B cell (primary cell): ENCODE data around the gene UACA. TPM values are rescaled to one million over a fixed set of nuclear protein-coding genes. Genes with fewer than 3 reads are reported as not detected.

Experiments used
- ATAC-seq: fragments of 200-7000 bp; cut with Tn5 transposase; one replicate; pipeline ENCODE4 v1.10.0; 2021; ENCODE audit warnings: low read depth, mild to moderate bottlenecking, moderate number of reproducible peaks, moderate library complexity
- CTCF ChIA-PET: fragments of 350-600 bp; sonication (Branson Sonifier 250); formaldehyde crosslinking; loops from one replicate; lab custom pipeline; 2021; ENCODE audit warnings: antibody characterized with exemption, inconsistent platforms; lab: Charles Lee
- POLR2A ChIA-PET: fragments of 350-600 bp; sonication (Branson Sonifier 250); formaldehyde crosslinking; loops from one replicate; lab custom pipeline; 2021; ENCODE audit warnings: antibody characterized with exemption; lab: Charles Lee
- DNase-seq: peaks from one replicate; pipeline ENCODE4 v3.0.0; 2013
- H2AFZ ChIP-seq: 2 replicates; pipeline ENCODE4 v1.6.1; 2012; ENCODE audit warnings: mild to moderate bottlenecking, low read depth, low read length; ENCODE audit not compliant: insufficient read depth, poor library complexity, severe bottlenecking
- H3K27ac ChIP-seq, 2 donors: 1 replicate in 1 of 2; 2 replicates in 1 of 2; pipeline ENCODE4 v1.5.1; 2012 to 2013; ENCODE audit warnings: low read length in 2 of 2, mild to moderate bottlenecking in 2 of 2, moderate library complexity in 1 of 2
- H3K27me3 ChIP-seq, 4 experiments: fragments of 200-600 bp in 1 of 4; sonication (generic) in 1 of 4; replicated peaks in 1 of 4; 1 replicate in 2 of 4; 2 replicates in 2 of 4; pipeline versions ENCODE4 v1.6.1 to v1.7.0; 2013 to 2016; ENCODE audit warnings: low read length in 3 of 4, mild to moderate bottlenecking in 2 of 4, mixed read lengths in 1 of 4, moderate library complexity in 1 of 4; ENCODE audit not compliant: insufficient read depth in 4 of 4, control insufficient read depth in 3 of 4; ENCODE audit errors: control extremely low read depth in 1 of 4
- H3K36me3 ChIP-seq, 2 experiments: replicated peaks in 1 of 2; 1 replicate in 1 of 2; 2 replicates in 1 of 2; pipeline versions ENCODE4 v1.6.1 to v1.7.1; 2013; ENCODE audit warnings: low read length in 1 of 2; ENCODE audit not compliant: insufficient read depth in 2 of 2, control insufficient read depth in 1 of 2; ENCODE audit errors: control extremely low read depth in 1 of 2, extremely low read depth in 1 of 2
- H3K4me1 ChIP-seq, 2 donors: fragments of 200-600 bp in 1 of 2; sonication (generic) in 1 of 2; 1 replicate in 1 of 2; 2 replicates in 1 of 2; pipeline versions ENCODE4 v1.5.1 to v1.6.1; 2013 to 2017; ENCODE audit warnings: low read length in 2 of 2; ENCODE audit not compliant: control insufficient read depth in 2 of 2, insufficient read depth in 2 of 2
- H3K4me2 ChIP-seq: replicated peaks from 2 replicates; pipeline ENCODE3; 2012; ENCODE audit warnings: mild to moderate bottlenecking, low read depth, low read length; ENCODE audit not compliant: poor library complexity, severe bottlenecking
- H3K4me3 ChIP-seq, 5 experiments: fragments of 200-600 bp in 1 of 5; sonication (generic) in 1 of 5; 1 replicate in 3 of 5; 2 replicates in 2 of 5; pipeline versions ENCODE4 v1.5.1 to v1.7.0; 2011 to 2016; ENCODE audit warnings: low read length in 4 of 5, mild to moderate bottlenecking in 4 of 5, low read depth in 2 of 5, control low read depth in 1 of 5, moderate library complexity in 1 of 5; ENCODE audit not compliant: insufficient read depth in 1 of 5; ENCODE audit errors: control extremely low read depth in 1 of 5, extremely low read depth in 1 of 5
- H3K79me2 ChIP-seq: fragments of 200-600 bp; sonication (generic); one replicate; pipeline ENCODE4 v1.6.0; 2016; ENCODE audit warnings: low read length; ENCODE audit not compliant: control insufficient read depth, insufficient read depth
- H3K9ac ChIP-seq: fragments of 200-600 bp; sonication (generic); 2 replicates; pipeline ENCODE4 v1.6.1; 2017; ENCODE audit warnings: mild to moderate bottlenecking, low read length, moderate library complexity
- H3K9me3 ChIP-seq, 3 donors: one replicate each; pipeline versions ENCODE4 v1.6.1 to v1.7.1; 2013; ENCODE audit warnings: low read length in 2 of 3; ENCODE audit not compliant: control insufficient read depth in 2 of 3, insufficient read depth in 1 of 3; ENCODE audit errors: control extremely low read depth in 1 of 3
- H4K20me1 ChIP-seq: 2 replicates; pipeline ENCODE4 v1.6.0; 2012; ENCODE audit warnings: mild to moderate bottlenecking, low read length; ENCODE audit not compliant: insufficient read depth, control insufficient read depth, poor library complexity, severe bottlenecking
- H3K27ac Mint-ChIP-seq: one replicate; pipeline ENCODE4 v1.8.0; 2021; ENCODE audit warnings: mixed read lengths
- H3K27me3 Mint-ChIP-seq: one replicate; pipeline ENCODE4 v1.8.0; 2021; ENCODE audit warnings: mixed read lengths
- H3K4me1 Mint-ChIP-seq: one replicate; pipeline ENCODE4 v1.8.0; 2021; ENCODE audit warnings: mixed read lengths
- H3K4me3 Mint-ChIP-seq: one replicate; pipeline ENCODE4 v1.8.0; 2021; ENCODE audit warnings: mixed read lengths
- H3K9me3 Mint-ChIP-seq: one replicate; pipeline ENCODE4 v1.8.0; 2022; ENCODE audit warnings: mixed read lengths; ENCODE audit not compliant: insufficient read depth
- EZH2 ChIP-seq: IDR thresholded peaks from 2 replicates; pipeline ENCODE4 v1.6.1; 2012; ENCODE audit warnings: borderline replicate concordance, low read depth, mild to moderate bottlenecking, moderate library complexity, low read length; ENCODE audit not compliant: insufficient read depth, poor library complexity, severe bottlenecking
- WGBS: methylation state at CpG from one replicate; pipeline ENCODE4 v1.1.5; 2013; ENCODE audit warnings: missing lambda C conversion rate; ENCODE audit not compliant: insufficient coverage; 5-methylcytosine and 5-hydroxymethylcytosine counted together
- intact Hi-C: fragments of 100-400 bp; cut with micrococcal nuclease; formaldehyde crosslinking; loops from one replicate; pipeline ENCODE4 v1.10.0; 2022
- polyA plus RNA-seq: library from polyadenylated mRNA; depleted of rRNA; stranded (reverse); fragments of >200 nt; gene quantifications from 2 replicates; pipeline ENCODE4 v1.2.3, GENCODE V29; 2012
- total RNA-seq, 2 donors: library from RNA; stranded (reverse); fragments of 120-200 nt in 1 of 2; gene quantifications; 1 replicate in 1 of 2; 2 replicates in 1 of 2; pipeline versions ENCODE4 v1.2.3 to v1.2.4, GENCODE V29; 2013 to 2022
- TF ChIP-seq, protein P1 (sequence below): fragments of 200-600 bp; IDR thresholded peaks from one replicate; pipeline ENCODE4 v1.8.0; 2022; ENCODE audit warnings: antibody characterized with exemption, mild to moderate bottlenecking

UACA gene
- total and polyA plus RNA-seq, 2 donors (not counting 1 experiment from before 2014, with no cell fraction given) = 2.7 to 3.3 TPM

DNA sequence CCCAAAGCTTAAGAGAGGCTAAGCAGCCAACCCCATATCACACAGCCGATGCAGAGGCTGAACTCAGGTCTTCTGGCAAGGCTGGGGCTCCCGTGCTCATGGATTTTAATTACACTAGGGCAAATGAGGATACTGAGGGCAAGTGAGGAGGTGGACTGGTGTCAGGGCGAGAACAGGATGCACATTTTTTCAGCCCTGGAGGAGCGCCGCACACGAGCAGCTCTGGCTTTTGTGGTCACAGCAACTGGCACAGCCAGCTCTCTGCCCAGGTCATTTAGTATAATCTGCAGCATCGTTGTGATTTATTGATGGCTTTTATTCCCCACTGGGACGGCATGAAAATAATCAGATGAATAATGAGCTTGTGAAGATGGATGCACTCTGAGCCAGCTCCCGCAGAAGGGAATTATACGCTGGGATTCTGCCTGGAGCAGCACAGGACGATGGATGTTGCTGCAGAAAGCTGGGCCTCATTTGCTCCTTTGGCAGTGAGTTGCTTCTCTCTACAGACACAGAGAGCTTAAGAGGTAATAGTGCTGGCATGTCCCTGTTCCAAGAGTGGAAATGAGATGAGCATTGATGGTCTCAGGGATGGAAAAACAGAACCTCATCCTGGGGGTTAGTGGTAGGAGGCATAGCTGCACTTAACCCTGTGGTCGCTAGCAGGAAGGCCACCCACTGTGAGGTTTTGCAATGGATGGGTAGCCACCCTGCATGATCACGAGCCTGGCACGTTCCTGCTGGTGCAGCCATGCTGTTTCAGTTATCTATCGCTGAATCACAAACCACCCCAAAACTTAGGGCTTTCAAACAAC is 135.4 kb downstream of the UACA start:
- Mint-ChIP-seq H3K27ac (no peak overlapping the region), H3K4me3 (no peak overlapping the region), H3K9me3 (no peaks in the 10 kb centered on the region), H3K4me1 (peaks cover 3% of the 10 kb centered on the region), H3K27me3 (peaks cover 43% of the 10 kb centered on the region)
- intact Hi-C loops = no loop called here
- no peak for TF ChIP-seq EZH2
- TF ChIP-seq, protein P1, sequence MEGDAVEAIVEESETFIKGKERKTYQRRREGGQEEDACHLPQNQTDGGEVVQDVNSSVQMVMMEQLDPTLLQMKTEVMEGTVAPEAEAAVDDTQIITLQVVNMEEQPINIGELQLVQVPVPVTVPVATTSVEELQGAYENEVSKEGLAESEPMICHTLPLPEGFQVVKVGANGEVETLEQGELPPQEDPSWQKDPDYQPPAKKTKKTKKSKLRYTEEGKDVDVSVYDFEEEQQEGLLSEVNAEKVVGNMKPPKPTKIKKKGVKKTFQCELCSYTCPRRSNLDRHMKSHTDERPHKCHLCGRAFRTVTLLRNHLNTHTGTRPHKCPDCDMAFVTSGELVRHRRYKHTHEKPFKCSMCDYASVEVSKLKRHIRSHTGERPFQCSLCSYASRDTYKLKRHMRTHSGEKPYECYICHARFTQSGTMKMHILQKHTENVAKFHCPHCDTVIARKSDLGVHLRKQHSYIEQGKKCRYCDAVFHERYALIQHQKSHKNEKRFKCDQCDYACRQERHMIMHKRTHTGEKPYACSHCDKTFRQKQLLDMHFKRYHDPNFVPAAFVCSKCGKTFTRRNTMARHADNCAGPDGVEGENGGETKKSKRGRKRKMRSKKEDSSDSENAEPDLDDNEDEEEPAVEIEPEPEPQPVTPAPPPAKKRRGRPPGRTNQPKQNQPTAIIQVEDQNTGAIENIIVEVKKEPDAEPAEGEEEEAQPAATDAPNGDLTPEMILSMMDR = no peak
- DNase-seq = no peak
- Histone ChIP-seq H3K4me3 (no peak overlapping the region), H3K27me3 (peaks cover 0 to 5% (median 0%) of the 10 kb centered on the region in 4 experiments), H3K4me1 (peaks cover 0 to 2% of the 10 kb centered on the region in 2 donors), H3K79me2 (no peaks in the 10 kb centered on the region), H3K4me2 (no peak overlapping the region), H3K9me3 (peaks cover 1 to 7% (median 3%) of the 10 kb centered on the region in 3 donors), H3K27ac (no peak overlapping the region), H3K36me3 (no peaks in the 10 kb centered on the region), H3K9ac (no peak overlapping the region), H2AFZ (no peak overlapping the region), H4K20me1 (no peaks in the 10 kb centered on the region)
- no peak for ATAC-seq
- ChIA-PET CTCF (interaction anchor here (1.0 kb wide), 1 partner anchor 1153 kb away, joined by 3 read pairs; no protein-coding TSS in a partner anchor), POLR2A (no interaction called here)
- 39% methylated on average over 10 of the region's 15 CpGs for WGBS

- TF ChIP-seq EZH2 = no peak
- TF ChIP-seq, protein P1 = no peak
- ATAC-seq (no peak), DNase-seq (no peak)
- Mint-ChIP-seq H3K4me3 (no peak overlapping the region), H3K4me1 (peaks cover 3% of the 10 kb centered on the region), H3K27ac (no peak overlapping the region), H3K27me3 (peaks cover 39% of the 10 kb centered on the region), H3K9me3 (no peaks in the 10 kb centered on the region)
- WGBS = 98% methylated on average over 6 of the region's 7 CpGs
- no peaks in the 10 kb centered on the region for H3K79me2 ChIP-seq
- H3K9ac ChIP-seq = no peak overlapping the region
- H3K4me3 ChIP-seq = no peak overlapping the region
- ChIA-PET POLR2A (no interaction called here), CTCF (interaction anchor here (1.0 kb wide), 1 partner anchor 1153 kb away, joined by 3 read pairs; no protein-coding TSS in a partner anchor)
- H3K9me3 ChIP-seq = peaks cover 3 to 7% (median 3%) of the 10 kb centered on the region in 3 donors
- H4K20me1 ChIP-seq = no peaks in the 10 kb centered on the region
- H3K4me1 ChIP-seq = peaks cover 0 to 2% of the 10 kb centered on the region in 2 donors
- no peak overlapping the region for H3K27ac ChIP-seq
- H2AFZ ChIP-seq = no peak overlapping the region
- H3K36me3 ChIP-seq = no peaks in the 10 kb centered on the region
- intact Hi-C loops = no loop called here
- H3K4me2 ChIP-seq = no peak overlapping the region
- H3K27me3 ChIP-seq = peaks cover 0 to 4% (median 0%) of the 10 kb centered on the region in 4 experiments
Measured at GRCh38 chr15:70627322-70627721, 136.0 kb downstream of the UACA start.
